PC-9 (cell line): ENCODE results near the gene NGEF. TPM values are rescaled to one million over a fixed set of nuclear protein-coding genes. Genes with fewer than 3 reads are reported as not detected.

Experiments used
- BruUV-seq: library from RNA; stranded (reverse); fragments of 400-500 nt; replicated peaks from 2 replicates; lab custom pipeline; 2021; lab: Mats Ljungman, UMichigan
- CTCF ChIA-PET: fragments of 300-600 bp; sonication (Branson Sonifier 250); formaldehyde crosslinking; loops from one replicate; lab custom pipeline; 2022; ENCODE audit warnings: antibody characterized with exemption; lab: Charles Lee
- POLR2A ChIA-PET: fragments of 300-600 bp; sonication (Branson Sonifier 250); formaldehyde crosslinking; loops from one replicate; lab custom pipeline; 2022; ENCODE audit warnings: antibody characterized with exemption; ENCODE audit not compliant: unreplicated experiment; lab: Charles Lee
- DNase-seq, 2 experiments: peaks; one replicate each; pipeline versions ENCODE4 v3.0.0 to v3.0.0-alpha.2; 2015 to 2022; ENCODE audit warnings: mixed read lengths in 1 of 2
- H2AFZ ChIP-seq: fragments of 200-600 bp; sonication (generic); 2 replicates; pipeline ENCODE4 v1.8.1; 2017; ENCODE audit warnings: antibody characterized with exemption
- H3F3A ChIP-seq: fragments of 200-600 bp; sonication (generic); 2 replicates; pipeline ENCODE4 v1.8.1; 2017; ENCODE audit warnings: antibody characterized with exemption, mild to moderate bottlenecking, low read depth; ENCODE audit not compliant: insufficient read depth
- H3K27ac ChIP-seq: fragments of 200-600 bp; sonication (generic); 2 replicates; pipeline ENCODE4 v1.6.1; 2016; ENCODE audit warnings: mixed run types
- H3K27me3 ChIP-seq: fragments of 200-600 bp; sonication (generic); 2 replicates; pipeline ENCODE4 v1.6.1; 2016; ENCODE audit warnings: low read depth, mixed run types; ENCODE audit not compliant: insufficient read depth
- H3K36me3 ChIP-seq: fragments of 200-600 bp; sonication (generic); 2 replicates; pipeline ENCODE4 v1.6.1; 2016; ENCODE audit warnings: low read depth, mixed run types
- H3K4me1 ChIP-seq: fragments of 200-600 bp; sonication (generic); replicated peaks from 2 replicates; pipeline ENCODE4 v1.6.1; 2016; ENCODE audit warnings: mixed run types; ENCODE audit not compliant: insufficient read depth
- H3K4me2 ChIP-seq: fragments of 200-600 bp; sonication (generic); 2 replicates; pipeline ENCODE4 v1.6.1; 2017; ENCODE audit warnings: mixed run types
- H3K4me3 ChIP-seq: fragments of 200-600 bp; sonication (generic); 2 replicates; pipeline ENCODE4 v1.6.1; 2016; ENCODE audit warnings: mixed run types
- H3K79me2 ChIP-seq: fragments of 200-600 bp; sonication (generic); 2 replicates; pipeline ENCODE4 v1.6.1; 2017; ENCODE audit warnings: low read depth, mixed run types
- H3K9me2 ChIP-seq: fragments of 200-600 bp; sonication (generic); 2 replicates; pipeline ENCODE4 v1.8.1; 2017; ENCODE audit warnings: mild to moderate bottlenecking; ENCODE audit not compliant: insufficient read depth
- H3K9me3 ChIP-seq: fragments of 200-600 bp; sonication (generic); 2 replicates; pipeline ENCODE4 v1.8.1; 2016; ENCODE audit warnings: low read depth; ENCODE audit not compliant: insufficient read depth
- H4K20me1 ChIP-seq: fragments of 200-600 bp; sonication (generic); 2 replicates; pipeline ENCODE4 v1.8.1; 2017; ENCODE audit not compliant: insufficient read depth
- EZH2 ChIP-seq: fragments of 200-600 bp; sonication (generic); IDR thresholded peaks from 2 replicates; pipeline ENCODE4 v1.8.0; 2017; ENCODE audit warnings: antibody characterized with exemption, low read depth
- intact Hi-C: fragments of 100-400 bp; cut with micrococcal nuclease; formaldehyde crosslinking; loops from one replicate; pipeline ENCODE4 v1.10.0; 2022; ENCODE audit not compliant: unreplicated experiment
- total RNA-seq: library from RNA; stranded (reverse); gene quantifications from 2 replicates; pipeline ENCODE4 v1.2.3, GENCODE V29; 2021
- TF ChIP-seq, protein P1 (sequence below): fragments of 200-600 bp; sonication (generic); conservative IDR thresholded peaks from 2 replicates; pipeline ENCODE4 v1.6.1; 2017; ENCODE audit warnings: mixed run types, antibody characterized with exemption, mild to moderate bottlenecking, moderate library complexity

Gene NGEF
- total RNA-seq, 1 experiment from 2014 or later = 55.3 TPM

DNA sequence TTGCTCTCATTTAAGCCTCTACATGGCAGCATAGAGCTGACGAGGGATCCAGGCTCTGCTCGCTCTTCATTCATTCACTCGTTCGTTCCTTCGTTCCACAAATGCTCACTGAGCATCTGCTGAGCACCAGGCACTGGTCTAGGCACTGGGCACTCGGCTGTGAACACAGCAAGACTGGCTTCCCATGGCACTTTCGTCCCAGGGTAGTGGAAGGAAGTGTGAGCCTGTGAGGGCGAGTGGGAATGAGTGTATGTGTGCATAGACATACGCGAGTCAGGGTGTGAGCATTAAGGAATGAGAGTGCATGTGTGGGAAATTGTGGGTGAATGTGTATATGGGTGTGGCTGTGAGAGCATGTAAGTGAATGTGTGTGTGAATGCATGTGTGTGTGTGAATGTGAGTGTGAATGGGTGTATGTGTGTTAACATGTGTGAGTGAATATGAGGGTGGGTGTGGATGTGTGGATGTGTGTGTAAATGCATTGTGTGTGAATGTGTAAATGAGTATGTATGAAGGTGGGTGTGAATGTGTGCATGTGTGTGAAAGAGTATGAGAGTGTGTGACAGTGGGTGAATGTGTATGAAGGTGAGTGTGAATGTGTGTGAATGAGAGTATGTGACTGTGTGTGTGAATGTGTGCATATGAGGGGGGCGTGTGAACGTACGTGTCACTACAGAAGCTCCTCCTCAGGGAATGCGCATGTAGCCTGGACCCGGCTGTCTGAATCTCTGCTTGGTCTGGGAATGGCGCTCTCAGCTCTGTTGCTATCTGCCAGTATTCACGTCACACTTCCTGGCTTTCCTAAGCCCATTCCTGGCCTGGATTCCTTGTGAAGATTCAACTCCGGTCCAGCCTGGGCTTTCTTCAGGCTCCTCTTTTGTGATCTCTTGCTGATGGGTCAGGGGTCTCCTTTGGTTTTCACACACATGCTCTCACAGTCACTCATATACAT lies 114.2 kb downstream of the NGEF start:
- Histone ChIP-seq H2AFZ (no peak overlapping the region), H3K4me3 (no peak overlapping the region), H3K79me2 (no peaks in the 10 kb centered on the region), H3K36me3 (no peaks in the 10 kb centered on the region), H3K9me2 (no peaks in the 10 kb centered on the region), H3K27ac (no peak overlapping the region), H3K4me1 (peaks cover 33% of the 10 kb centered on the region), H3F3A (peaks cover 20% of the 10 kb centered on the region; the same call in 1 of the 2 replicates), H3K27me3 (no peaks in the 10 kb centered on the region), H3K4me2 (no peak overlapping the region), H3K9me3 (no peaks in the 10 kb centered on the region), H4K20me1 (no peaks in the 10 kb centered on the region)
- ChIA-PET POLR2A (interaction anchor here (0.6 kb wide), 1 partner anchor 14 kb away, joined by 4 read pairs; no protein-coding TSS in a partner anchor), CTCF (no interaction called here)
- TF ChIP-seq, protein P1, sequence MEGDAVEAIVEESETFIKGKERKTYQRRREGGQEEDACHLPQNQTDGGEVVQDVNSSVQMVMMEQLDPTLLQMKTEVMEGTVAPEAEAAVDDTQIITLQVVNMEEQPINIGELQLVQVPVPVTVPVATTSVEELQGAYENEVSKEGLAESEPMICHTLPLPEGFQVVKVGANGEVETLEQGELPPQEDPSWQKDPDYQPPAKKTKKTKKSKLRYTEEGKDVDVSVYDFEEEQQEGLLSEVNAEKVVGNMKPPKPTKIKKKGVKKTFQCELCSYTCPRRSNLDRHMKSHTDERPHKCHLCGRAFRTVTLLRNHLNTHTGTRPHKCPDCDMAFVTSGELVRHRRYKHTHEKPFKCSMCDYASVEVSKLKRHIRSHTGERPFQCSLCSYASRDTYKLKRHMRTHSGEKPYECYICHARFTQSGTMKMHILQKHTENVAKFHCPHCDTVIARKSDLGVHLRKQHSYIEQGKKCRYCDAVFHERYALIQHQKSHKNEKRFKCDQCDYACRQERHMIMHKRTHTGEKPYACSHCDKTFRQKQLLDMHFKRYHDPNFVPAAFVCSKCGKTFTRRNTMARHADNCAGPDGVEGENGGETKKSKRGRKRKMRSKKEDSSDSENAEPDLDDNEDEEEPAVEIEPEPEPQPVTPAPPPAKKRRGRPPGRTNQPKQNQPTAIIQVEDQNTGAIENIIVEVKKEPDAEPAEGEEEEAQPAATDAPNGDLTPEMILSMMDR = no peak
- TF ChIP-seq EZH2 = no peak
- BruUV-seq = no TSS peak
- intact Hi-C loops = no loop called here
- no peak for DNase-seq

DNA sequence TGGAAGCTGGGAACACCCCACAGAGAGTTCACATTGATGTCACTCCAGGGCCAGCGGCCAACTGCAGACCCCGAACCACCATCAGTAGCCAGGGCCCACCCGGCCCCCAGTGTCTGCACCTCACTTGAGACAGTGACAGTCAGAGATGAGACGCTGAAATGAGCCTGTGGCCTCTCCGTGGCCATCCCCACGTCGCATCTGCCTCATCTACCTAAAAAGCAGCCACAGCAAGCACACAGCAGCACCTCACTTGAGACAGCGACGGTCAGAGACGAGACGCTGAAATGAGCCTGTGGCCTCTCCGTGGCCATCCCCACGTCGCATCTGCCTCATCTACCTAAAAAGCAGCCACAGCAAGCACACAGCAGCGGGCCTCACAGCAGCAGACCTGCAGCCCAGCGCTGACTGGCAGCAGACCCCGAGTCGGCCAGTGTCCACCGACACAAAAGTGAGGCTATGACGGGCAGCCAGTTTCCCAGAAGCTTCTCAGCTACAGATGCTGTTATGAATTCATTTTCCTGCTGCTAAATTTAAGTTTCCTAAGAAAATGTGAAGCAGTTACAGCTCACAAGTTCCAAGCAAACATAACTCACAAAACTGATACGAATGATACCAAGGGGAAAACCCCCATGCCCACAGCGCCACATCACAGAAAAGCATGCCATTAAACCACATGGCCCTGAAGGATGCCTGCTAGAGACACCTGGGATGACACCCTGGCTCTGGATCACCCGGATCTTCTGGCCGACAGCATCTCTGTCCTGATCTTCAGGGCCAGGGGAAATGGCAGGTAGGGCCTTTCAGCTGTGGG lies 115.3 kb downstream of the NGEF start:
- no TSS peak for BruUV-seq
- no peak for DNase-seq
- H3K9me3 ChIP-seq = no peaks in the 10 kb centered on the region
- H3K36me3 ChIP-seq = no peaks in the 10 kb centered on the region
- CTCF ChIA-PET = no interaction called here
- no peak overlapping the region for H3K4me2 ChIP-seq
- peaks cover 20% of the 10 kb centered on the region; the same call in 1 of the 2 replicates for H3F3A ChIP-seq
- intact Hi-C loops = no loop called here
- no peaks in the 10 kb centered on the region for H3K79me2 ChIP-seq
- H2AFZ ChIP-seq = no peak overlapping the region
- H3K4me1 ChIP-seq = peaks cover 22% of the 10 kb centered on the region
- H3K27ac ChIP-seq = no peak overlapping the region
- TF ChIP-seq, protein P1 = no peak
- TF ChIP-seq EZH2 = no peak
- H3K4me3 ChIP-seq = no peak overlapping the region
- no peaks in the 10 kb centered on the region for H3K27me3 ChIP-seq
- POLR2A ChIA-PET = no interaction called here
- H4K20me1 ChIP-seq = no peaks in the 10 kb centered on the region
- H3K9me2 ChIP-seq = no peaks in the 10 kb centered on the region
